AG09309 (cell line): ENCODE measurements around the gene PLCD3.

Experiments used
- DNase-seq: peaks from one replicate; pipeline ENCODE4 v3.0.0-alpha.2; 2010; ENCODE audit warnings: low read depth
- H3K4me3 ChIP-seq: 2 replicates; pipeline ENCODE4 v1.5.1; 2011; ENCODE audit warnings: mild to moderate bottlenecking, low read depth, low read length, moderate library complexity; ENCODE audit not compliant: control insufficient read depth
- CTCF ChIP-seq: IDR thresholded peaks from 2 replicates; pipeline ENCODE4 v1.5.1; 2011; ENCODE audit warnings: mild to moderate bottlenecking, low read depth, low read length, inconsistent platforms; ENCODE audit not compliant: insufficient read depth, control insufficient read depth; ENCODE audit errors: missing control alignments

PLCD3 gene

GRCh38 chr17:45101546-45101882 lies 30.8 kb downstream of the PLCD3 start:
- H3K4me3 ChIP-seq = no peak overlapping the region
- TF ChIP-seq CTCF = no peak
- no peak for DNase-seq

- peak; percentile 86 for TF ChIP-seq CTCF
- no peak overlapping the region for H3K4me3 ChIP-seq
- no peak for DNase-seq
These were observed 33.3 kb downstream of the PLCD3 start for GRCh38 chr17:45098869-45099616.

- no peak for TF ChIP-seq CTCF
- no peak for DNase-seq
- H3K4me3 ChIP-seq = no peak overlapping the region
These were observed 34.0 kb downstream of the PLCD3 start for GRCh38 chr17:45098081-45098868.

GRCh38 chr17:45096926-45097325 lies 35.4 kb downstream of the PLCD3 start:
- no peak for TF ChIP-seq CTCF
- DNase-seq = no peak
- H3K4me3 ChIP-seq = no peak overlapping the region

- peak; percentile 72 for TF ChIP-seq CTCF
- no peak for DNase-seq
- no peak overlapping the region for H3K4me3 ChIP-seq
These were observed 36.2 kb downstream of the PLCD3 start for GRCh38 chr17:45096141-45096540.

GRCh38 chr17:45093444-45094110 lies 38.7 kb downstream of the PLCD3 start:
- no peak overlapping the region for H3K4me3 ChIP-seq
- DNase-seq = no peak
- no peak for TF ChIP-seq CTCF
